Measurements from ENCODE around the gene CDC42EP4.

DNA sequence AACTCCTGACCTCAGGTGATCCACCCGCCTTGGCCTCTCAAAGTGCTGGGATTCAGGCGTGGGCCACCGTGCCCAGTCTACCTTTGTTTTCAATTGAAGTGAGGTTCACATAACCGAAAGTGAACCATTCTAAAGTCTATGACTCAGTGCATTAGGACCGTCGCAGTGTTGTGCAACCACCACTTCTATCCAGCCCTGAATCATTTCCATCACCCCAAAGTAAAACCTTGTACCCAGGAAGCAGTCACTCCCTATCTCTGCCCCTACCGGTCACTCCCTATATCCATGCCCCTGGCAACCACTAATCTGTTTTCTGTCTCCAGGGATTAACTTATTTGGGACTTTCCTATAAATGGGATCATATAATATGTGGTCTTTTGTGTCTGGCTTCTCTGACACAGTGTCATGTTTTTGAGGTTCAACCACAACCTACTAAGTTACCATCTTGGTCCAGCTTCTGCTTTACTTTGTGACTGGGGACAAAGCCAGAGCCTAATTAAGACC is 28.3 kb upstream of the CDC42EP4 start:
- TF ChIP-seq, protein P1, sequence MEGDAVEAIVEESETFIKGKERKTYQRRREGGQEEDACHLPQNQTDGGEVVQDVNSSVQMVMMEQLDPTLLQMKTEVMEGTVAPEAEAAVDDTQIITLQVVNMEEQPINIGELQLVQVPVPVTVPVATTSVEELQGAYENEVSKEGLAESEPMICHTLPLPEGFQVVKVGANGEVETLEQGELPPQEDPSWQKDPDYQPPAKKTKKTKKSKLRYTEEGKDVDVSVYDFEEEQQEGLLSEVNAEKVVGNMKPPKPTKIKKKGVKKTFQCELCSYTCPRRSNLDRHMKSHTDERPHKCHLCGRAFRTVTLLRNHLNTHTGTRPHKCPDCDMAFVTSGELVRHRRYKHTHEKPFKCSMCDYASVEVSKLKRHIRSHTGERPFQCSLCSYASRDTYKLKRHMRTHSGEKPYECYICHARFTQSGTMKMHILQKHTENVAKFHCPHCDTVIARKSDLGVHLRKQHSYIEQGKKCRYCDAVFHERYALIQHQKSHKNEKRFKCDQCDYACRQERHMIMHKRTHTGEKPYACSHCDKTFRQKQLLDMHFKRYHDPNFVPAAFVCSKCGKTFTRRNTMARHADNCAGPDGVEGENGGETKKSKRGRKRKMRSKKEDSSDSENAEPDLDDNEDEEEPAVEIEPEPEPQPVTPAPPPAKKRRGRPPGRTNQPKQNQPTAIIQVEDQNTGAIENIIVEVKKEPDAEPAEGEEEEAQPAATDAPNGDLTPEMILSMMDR (IDR thresholded peaks at IDR 0.05; ENCODE audit: low read length), result no peak
- no peak for TF ChIP-seq EZH2 (optimal IDR thresholded peaks at IDR 0.05; ENCODE audit: low read depth, low read length)

Data from MM.1S (cell line).